Measurements from ENCODE around the gene CD19. TPM values are rescaled to one million over a fixed set of nuclear protein-coding genes. Genes with fewer than 3 reads are reported as not detected.
"Not testable (repeated sequence)": the region's sequence is repeated elsewhere in the genome, so short reads cannot be mapped to it uniquely, and the experiment has no call there.

CD19 gene
- polyA plus RNA-seq, 10 donors, result 0.16 to 0.38 (median 0.30) TPM; not detected in 1

DNA sequence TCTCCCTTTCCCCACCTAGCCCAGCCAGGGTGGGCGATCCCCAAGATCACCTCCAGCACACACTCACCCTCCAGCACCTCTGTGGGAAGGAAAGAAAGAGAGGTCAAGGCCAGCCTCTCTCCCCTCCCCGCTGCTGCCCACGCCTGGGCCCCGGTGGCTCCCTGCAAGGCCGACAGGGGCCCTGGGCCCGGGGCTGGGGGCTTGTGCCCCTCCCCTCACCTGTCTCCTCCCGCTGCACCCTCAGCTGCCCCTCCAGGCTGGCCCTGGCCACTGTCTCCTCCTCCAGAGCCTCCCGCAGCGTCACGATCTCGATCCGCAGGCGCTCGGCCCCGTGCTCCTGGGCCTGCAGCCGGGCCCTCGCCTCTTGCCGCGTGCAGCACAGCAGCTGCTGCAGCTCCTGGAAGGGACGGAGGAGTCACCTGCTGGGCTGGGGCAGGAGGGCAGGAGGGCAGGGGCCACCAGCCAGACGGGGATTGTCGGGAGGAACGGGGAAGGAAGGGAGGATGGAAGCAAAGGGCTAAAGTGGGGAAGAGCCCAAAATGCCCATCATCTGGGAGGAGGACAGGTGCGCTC, 25.9 kb upstream of the CD19 start:
- no peak for DNase-seq

DNA sequence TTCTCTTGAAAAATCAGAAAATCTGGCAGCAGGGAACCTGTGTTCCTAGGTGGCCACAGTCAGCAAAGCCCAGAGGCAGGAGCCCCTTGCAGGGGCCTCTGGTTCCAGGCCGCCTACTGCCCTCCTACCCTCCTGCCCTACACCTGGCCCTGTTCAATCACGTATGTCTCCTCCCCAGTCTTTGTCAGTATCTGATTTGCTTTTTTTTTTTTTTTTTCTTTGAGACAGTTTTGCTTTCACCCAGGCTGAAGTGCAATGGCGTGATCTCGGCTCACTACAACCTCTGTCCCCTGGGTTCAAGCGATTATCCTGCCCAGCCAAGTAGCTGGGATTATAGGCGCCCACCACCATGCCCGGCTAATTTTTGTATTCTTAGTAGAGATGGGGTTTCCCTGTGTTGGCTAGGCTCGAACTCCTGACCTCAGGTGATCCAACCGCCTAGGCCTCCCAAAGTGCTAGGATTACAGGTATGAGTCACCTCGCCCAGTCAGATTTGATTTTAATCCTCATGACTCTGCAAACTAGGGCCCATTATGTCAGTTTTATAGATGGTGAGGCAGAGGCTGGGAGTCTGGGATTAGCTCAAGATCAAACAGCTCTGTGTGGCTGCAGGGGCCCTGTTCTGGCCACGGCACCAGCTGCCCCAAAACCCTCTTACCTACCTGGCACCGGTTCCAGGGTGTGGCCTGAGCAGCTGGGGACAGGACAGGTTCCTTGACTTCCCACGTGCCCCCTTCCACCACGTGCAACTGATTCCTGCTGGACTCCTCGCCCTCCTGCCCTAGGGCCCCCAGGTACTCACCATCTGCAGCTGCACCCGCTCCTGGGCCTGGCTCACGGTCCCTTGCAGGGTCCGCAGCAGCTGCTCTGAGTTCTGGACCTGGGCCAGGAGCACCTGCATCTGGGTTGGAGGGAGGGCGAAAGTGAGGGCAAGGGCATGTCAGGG, 21.4 kb upstream of the CD19 start:
- no peak for DNase-seq

DNA sequence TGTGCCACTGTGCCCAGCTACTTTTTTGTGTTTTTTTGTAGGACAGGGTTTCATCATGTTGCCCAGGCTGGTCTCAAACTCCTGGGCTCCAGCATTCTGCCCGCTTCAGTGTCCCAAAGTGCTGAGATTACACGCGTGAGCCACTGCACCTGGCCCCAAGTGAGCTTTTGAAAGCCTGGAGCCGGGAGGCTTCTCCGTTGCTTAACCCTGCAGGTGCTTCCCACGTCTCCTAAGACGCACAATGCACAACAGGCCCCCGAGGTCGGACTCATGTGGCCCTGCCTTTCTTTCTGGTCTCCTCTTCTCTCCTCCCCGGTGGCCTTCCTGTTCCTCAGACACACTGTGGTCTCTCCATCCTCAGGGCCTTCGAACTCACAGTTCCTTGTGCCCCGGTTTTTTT, 19.2 kb upstream of the CD19 start:
- no peak for DNase-seq

DNA sequence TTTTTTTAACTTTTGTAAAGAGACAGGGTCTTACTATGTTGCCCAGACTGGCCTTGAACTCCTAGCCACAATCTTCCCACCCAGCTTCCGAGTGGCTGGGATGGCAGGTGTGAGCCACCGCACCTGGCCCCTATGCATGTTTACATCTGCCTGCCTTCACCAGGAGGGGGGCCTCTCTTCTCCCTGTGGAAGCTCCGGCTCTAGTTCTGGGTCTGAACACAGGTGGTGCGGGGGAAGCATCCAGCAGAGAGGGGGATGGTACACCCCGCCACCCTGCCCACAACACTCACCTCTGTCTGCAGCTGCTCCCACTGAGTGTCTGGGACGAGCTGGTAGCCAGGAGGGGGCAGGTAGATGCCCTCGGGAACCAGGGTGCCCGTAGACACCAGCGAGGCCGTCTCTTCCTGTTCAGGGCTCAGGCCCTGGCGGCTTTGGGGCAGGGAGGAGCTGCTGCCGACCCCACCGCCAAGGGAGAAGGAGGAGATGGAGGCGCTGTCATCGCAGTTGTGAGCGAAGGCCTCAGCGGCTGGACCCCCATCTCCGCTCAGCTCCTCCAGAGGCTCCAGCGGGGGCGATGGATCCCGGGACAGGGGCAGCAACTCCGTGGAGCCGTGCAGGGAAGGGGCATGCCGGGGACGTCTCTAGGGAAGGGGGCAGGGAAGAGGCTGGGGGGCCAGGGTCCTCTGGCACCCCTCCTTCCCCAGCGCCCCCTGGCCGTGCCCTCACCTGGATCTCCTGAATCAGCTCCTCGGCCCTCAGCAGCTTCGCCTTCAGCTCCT, 17.6 kb upstream of the CD19 start:
- DNase-seq, result no peak

DNA sequence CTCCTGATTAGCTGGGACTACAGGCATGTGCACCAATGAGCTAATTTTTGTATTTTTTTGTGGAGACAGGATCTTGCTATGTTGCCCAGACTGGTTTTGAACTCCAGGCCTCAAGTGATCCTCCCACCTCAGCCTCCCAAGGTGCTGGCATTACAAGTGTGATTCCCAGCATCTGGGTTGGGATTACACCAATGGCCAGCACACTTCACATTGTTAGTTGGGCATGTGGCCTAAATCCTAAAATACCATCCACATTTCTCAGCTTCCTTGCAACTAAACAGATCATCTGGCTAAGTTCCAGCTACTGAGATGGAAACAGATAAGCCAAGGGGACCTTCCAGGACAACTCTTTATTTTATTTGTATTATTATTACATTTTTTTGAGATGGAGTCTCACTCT, 16.6 kb upstream of the CD19 start:
- DNase-seq, result peak in 1 of 3 donors; percentile 28

DNA sequence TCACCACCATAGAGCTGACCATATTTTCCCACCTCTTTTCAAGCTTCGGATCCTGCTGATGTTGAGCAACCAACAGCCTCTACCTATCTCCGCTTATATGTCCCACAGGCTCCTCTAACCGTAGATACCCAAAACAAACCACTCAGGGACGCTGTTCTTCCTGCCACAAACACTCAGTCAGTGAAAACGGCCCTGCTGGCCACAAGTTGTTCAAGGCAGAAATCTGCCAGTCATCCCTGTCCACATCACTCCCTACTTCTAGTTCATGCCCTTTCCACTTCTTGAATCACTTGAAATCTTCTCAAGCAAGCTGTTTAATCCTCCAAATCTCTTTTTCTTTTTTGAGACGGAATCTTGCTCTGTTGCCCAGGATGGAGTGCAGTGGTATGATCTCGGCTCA, 14.7 kb upstream of the CD19 start:
- no peak for DNase-seq

DNA sequence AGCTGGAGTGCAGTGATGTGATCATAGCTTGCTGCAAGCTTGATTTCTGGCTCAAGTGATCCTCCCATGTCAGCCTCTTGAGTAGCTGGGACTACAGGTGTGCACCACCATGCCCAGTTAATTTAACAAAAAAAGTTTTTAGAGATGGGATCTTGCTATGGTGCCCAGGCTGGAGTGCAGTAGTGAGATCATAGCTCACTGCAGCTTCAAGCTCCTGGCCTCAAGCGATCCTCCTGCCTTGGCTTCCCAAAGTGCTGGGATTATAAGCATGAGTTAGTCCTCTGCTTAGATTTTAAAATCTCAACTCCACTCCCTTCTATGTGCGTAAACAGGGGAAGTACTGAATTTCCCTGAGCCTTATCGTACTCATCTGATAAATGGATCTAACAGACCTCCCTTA, 13.1 kb upstream of the CD19 start:
- no peak for DNase-seq

DNA sequence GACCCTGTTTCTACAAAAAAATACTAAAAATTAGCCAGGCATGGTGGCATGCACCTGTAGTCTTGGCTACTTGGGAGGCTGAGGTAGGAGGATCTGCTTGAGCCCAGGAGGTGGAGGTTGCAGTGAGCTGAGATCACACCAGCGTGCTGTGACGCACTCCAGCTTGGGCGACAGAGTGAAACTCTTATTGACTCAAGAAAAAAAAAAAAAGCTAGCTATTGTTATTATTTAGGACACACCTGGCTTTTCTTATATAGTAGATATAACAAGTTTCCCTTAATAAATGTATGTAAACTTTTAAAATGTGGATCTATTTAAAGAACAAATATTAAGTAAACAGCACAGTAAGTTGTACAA, 8.6 kb upstream of the CD19 start:
- no peak for DNase-seq

DNA sequence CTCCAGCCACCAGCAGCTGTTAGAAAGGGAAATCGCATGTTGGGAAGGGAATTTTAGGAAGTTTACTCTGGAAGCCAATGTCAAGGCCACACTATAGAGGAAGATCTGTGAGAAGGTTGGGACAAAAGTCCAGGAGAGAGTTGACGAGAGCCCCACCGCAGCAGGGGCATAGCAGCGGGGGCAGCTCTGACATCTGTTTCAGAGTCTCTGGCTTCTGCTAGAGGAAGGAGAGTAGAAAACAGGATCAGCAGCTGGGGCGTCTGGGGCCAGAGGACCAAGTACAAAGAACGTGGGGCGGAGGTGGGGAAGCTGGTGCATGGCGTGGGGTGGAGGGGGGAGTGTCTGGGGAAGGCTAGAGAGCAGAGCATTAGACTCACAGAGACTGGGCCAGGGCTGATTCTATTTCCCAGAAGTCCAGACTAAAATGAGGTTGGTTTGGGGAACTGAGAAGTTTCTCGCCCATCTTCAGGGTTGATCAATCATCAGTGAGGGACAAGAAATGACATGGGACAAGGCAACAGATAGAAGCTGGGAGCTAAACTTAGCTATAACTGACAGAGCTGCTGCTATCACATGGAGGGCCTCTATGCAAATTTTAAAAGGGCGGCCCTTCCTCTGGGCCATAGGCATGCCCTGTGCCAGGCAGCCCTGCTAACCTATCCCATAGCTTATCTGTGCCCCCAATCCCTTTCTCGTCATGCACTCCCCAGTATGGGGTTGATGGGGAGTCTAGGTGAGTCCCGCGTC, 7.9 kb upstream of the CD19 start:
- no peak for DNase-seq

DNA sequence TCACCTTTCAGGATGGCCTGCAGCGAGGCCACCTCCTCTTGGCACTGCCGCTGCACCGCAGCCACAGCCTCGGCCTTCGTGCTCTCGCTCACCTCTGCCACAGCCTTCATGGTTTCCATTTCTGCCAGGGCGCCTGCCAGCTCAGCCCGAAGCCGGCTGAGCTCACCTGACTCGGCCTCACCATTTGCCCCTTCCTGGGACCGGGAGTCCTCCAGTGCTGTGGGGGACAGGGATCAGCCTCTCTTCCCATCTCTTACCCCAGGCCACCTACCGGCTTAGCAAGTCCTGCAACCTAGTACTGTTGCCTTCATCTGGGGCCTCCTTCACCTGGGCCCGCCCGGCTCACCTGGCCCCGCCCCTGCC, 7.4 kb upstream of the CD19 start:
- DNase-seq, result no peak

DNA sequence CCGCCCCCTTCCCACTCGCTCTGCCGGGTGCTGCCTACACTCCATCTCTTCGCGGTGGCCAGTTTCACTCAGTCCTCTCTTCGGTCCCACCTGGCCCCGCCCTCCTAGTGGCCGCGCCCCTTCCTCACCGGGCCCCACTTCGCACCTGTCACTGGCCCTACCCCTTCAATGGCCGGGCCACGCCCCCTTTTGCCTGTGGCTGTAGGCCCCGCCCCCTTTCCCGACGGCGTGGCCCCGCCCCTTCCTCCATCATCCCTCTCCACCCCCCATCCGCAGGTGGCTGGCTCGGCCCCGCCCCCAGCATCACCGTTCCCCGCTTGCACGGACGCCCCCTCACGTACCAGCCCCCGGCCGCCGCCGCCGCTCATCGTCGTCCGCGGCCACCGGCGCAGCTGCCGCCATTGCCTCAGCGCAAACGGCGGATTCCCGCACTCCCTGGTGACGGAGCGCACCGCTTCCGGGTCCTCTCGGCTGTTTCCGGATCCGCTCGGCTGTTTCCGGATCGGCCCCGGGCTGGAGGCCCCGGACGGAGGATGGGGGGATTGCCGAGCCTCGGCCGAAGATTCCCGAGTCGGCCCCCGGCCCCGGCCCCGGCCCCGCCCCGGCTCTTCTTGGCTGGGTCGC, 6.9 kb upstream of the CD19 start, which contains the start of gene RABEP2:
TSS of gene RABEP2 (minus strand) at position 477 of the 624 bp plus-strand sequence. CDS start at position 402, 75 bp downstream.
- DNase-seq, result peak in 2 of 3 donors; percentile 90 to 93

DNA sequence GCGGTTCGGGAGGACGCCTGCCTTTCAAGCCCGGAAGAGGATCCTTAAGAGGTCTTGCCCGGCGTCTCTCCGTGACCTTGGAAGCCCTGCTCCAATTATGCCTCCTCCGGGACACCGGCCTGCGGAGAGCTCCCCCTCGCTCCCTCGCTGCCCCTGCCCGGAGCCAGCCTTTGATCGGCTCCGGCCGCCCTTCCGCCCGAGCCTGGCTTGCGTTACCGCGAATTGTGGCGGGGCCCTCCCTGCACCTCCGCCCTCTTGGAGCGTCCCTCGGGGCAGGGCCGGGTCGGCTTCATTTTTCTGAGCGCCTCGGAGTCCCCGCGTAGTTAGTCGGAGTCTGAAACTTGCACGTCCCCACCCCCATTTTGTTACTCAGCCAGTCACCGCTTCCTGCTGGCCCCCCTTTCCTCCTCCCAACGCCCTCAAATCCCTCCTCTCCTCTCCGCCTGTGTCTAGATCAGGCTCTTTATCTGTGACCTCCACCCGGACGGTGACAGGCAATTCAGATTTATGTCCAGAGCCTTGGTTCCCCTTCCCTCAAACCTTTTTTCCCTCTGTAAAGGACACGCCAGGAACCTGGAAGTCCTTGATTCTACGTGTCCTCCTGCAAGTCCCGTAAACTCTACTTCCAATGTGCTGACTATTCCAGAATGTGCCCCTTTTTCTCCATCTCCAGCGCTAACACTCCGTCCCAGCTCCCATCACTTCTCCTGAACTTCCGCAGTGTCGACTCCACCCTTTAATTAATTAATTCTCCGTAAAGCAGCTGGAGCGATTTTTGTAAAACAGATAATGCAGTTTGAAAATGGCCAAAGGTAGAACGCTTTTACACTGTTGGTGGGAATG, 6.2 kb upstream of the CD19 start:
- peak; percentile 80 to 98 (median 89) for DNase-seq

DNA sequence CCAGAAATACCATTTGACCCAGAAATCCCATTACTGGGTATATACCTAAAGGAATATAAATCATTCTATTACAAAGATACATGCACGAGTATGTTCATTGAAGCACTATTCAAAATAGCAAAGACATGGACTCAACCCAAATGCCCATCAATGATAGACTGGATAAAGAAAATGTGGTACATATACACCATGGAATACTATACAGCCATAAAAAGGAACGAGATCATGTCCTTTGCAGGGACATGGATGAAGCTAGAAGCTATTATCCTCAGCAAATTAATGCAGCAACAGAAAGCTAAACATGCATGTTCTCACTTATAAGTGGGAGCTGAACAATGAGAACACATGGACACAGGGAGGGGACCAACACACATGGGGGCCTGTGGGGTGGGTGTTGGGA, 5.5 kb upstream of the CD19 start:
- DNase-seq, result not testable (repeated sequence)

DNA sequence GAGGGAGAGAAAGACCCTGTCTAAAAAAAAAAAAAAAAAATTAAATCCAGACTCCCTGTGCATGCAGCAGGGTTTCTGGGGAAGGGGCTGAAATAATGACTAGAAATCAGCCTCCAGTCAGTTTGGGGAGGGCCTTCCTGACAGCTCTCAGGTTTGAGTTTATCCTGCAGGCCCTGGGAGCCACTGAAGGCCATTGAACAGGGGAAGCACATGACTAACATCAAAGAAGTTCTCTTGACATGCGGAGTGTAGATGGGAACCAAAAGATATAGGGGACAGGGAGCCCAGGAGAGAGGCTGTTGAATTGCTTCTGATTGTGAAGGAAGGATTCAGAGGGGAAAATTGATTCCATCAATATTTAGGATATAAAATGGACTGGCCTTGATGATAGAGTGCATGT, 4.0 kb upstream of the CD19 start:
- DNase-seq, result no peak

DNA sequence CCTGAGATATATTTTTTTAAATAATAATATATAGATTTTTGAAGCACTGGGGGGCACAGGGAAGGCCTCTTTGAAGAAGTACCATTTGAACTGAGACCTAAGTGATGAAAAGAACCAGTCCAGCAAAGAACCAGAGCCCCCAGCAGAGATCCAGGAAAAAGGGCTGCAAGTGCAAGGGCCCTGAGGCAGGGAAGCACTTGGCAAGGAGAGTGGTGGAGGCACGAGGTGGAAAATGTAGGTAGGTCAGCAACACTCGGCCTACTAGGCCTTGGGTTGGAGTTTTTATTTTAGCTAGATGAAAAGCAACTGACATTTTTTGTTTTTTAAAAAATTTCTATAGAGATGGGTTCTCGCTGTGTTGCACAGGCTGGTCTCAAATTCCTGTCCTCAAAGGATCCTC, 1.6 kb upstream of the CD19 start:
- DNase-seq, result no peak

DNA sequence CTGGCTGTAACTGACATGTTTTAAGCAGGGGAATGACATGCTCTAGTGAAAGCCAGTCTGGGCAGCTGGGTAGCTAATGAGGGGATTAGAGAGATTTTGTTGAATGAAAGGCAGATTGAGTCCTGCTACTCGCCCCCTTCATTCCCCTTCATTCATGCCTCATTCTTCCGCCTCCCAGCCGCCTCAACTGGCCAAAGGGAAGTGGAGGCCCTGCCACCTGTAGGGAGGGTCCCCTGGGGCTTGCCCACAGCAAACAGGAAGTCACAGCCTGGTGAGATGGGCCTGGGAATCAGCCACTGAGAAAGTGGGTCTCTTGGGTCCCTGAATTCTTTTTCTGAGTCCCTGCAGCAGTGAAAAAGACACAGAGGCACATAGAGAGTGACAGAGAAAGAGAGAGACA, 1.1 kb upstream of the CD19 start:
- DNase-seq, result no peak

DNA sequence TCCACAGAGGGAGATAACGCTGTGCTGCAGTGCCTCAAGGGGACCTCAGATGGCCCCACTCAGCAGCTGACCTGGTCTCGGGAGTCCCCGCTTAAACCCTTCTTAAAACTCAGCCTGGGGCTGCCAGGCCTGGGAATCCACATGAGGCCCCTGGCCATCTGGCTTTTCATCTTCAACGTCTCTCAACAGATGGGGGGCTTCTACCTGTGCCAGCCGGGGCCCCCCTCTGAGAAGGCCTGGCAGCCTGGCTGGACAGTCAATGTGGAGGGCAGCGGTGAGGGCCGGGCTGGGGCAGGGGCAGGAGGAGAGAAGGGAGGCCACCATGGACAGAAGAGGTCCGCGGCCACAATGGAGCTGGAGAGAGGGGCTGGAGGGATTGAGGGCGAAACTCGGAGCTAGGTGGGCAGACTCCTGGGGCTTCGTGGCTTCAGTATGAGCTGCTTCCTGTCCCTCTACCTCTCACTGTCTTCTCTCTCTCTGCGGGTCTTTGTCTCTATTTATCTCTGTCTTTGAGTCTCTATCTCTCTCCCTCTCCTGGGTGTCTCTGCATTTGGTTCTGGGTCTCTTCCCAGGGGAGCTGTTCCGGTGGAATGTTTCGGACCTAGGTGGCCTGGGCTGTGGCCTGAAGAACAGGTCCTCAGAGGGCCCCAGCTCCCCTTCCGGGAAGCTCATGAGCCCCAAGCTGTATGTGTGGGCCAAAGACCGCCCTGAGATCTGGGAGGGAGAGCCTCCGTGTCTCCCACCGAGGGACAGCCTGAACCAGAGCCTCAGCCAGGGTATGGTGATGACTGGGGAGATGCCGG, 769 bp downstream of the CD19 start:
- DNase-seq, result no peak

DNA sequence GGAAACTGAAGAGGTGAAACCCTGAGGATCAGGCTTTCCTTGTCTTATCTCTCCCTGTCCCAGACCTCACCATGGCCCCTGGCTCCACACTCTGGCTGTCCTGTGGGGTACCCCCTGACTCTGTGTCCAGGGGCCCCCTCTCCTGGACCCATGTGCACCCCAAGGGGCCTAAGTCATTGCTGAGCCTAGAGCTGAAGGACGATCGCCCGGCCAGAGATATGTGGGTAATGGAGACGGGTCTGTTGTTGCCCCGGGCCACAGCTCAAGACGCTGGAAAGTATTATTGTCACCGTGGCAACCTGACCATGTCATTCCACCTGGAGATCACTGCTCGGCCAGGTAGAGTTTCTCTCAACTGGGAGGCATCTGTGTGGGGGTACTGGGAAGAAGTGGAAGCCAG, 1.4 kb downstream of the CD19 start:
- no peak for DNase-seq

DNA sequence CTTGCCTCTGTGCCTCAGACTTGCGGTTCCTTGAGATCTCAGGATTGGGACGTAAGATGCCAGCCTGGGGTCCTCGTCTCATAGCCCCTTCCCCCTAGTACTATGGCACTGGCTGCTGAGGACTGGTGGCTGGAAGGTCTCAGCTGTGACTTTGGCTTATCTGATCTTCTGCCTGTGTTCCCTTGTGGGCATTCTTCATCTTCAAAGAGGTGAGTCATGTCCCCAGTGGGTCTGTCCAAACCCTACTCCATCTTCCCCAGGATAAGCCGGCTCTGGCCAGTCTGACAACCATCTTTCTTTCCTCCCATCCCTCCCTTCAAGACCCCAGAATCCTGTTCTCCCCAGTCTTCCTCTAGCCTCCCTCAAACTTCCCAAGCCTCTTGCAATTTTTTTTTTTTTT, 3.6 kb downstream of the CD19 start:
- no peak for DNase-seq
